ENCODE data around the gene RBM23.

- TF ChIP-seq POLR2A (IDR thresholded peaks at IDR 0.05) (no peak), CTCF (IDR thresholded peaks at IDR 0.05) (no peak)
Measured at GRCh38 chr14:22856428-22856827, 62.5 kb downstream of the RBM23 start.

Measured in uterus (tissue), 2 donors.